Measurements from ENCODE around the gene ADAM10. TPM values are rescaled to one million over a fixed set of nuclear protein-coding genes. Genes with fewer than 3 reads are reported as not detected.

ADAM10 gene
- total and polyA plus RNA-seq, 2 of the 8 experiments (the other 6 are each of a cell fraction or from before 2014, with no cell fraction given), result 46.5 to 163 TPM

DNA sequence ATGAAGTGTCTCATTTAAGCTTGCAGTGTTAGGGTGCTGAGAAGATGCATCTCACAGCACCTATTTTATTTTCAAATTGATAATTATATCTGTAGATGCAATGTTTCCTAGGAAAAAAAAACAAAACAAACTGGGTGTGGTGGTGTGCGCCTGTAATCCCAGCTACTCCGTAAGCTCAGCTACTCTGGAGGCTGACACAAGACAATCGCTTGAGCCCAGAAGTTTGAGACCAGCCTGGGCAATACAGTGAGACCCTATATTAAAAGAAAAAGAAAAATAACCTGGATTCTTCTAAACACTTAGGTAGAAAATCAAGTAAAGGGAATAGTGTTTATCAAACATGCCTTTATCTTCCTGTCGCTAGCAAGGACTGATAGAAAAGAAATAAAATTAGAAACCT lies 23.5 kb upstream of the ADAM10 start:
- H3K9ac ChIP-seq (replicated peaks in 1 of 4; ENCODE audit: extremely low read depth in 1 of 4, low read depth in 3 of 4, low read length in 3 of 4), result no peak overlapping the region
- 89% methylated on average over 4 of the region's 4 CpGs; no CpG with 5 or more reads in 1 of the 2 experiments for WGBS, 2 experiments (ENCODE audit: extremely low coverage in 1 of 2, insufficient coverage in 1 of 2, insufficient read length in 1 of 2, insufficient replicate concordance in 2 of 2, low coverage in 1 of 2, low lambda C conversion rate in 2 of 2, missing lambda C conversion rate in 1 of 2)
- TF ChIP-seq RNF2 (IDR thresholded peaks at IDR 0.05; ENCODE audit: borderline replicate concordance, low read depth, low read length, missing control alignments, poor library complexity, severe bottlenecking) (no peak), CREB1 (IDR thresholded peaks at IDR 0.05) (no peak), POLR2A (IDR thresholded peaks at IDR 0.05; ENCODE audit: control extremely low read depth in 1 of 2, low read depth in 2 of 2, low read length in 2 of 2) (no peak), TAF7 (optimal IDR thresholded peaks at IDR 0.05; ENCODE audit: borderline replicate concordance, low read depth, low read length) (no peak), NANOG (IDR thresholded peaks at IDR 0.05; ENCODE audit: insufficient read depth, low read depth, low read length, poor library complexity, severe bottlenecking) (no peak), ZNF274 (IDR thresholded peaks at IDR 0.05; ENCODE audit: borderline replicate concordance, extremely low read depth, low read length) (no peak), TCF12 (IDR thresholded peaks at IDR 0.05; ENCODE audit: low read depth, low read length) (no peak), TAF1 (IDR thresholded peaks at IDR 0.05; ENCODE audit: low read depth, low read length) (no peak)

More for the DNA sequence above, 23.5 kb upstream of the ADAM10 start:
- Histone ChIP-seq H3K4me1 (replicated peaks in 1 of 4; ENCODE audit: control insufficient read depth in 3 of 4, insufficient read depth in 4 of 4, low read length in 3 of 4) (peaks cover 0 to 2% (median 0%) of the 10 kb centered on the region in 4 experiments; a peak in 2 of 7 replicates), H3K27me3 (replicated peaks in 1 of 4; ENCODE audit: control insufficient read depth in 3 of 4, extremely low read depth in 1 of 4, insufficient read depth in 3 of 4, low read length in 3 of 4) (no peaks in the 10 kb centered on the region), H2AFZ (ENCODE audit: low read length) (no peak overlapping the region), H4K5ac (ENCODE audit: insufficient read length, low read depth, low read length) (no peak overlapping the region), H2BK12ac (ENCODE audit: low read depth, low read length) (no peak overlapping the region), H3K14ac (ENCODE audit: insufficient read length) (no peak overlapping the region), H4K20me1 (replicated peaks in 1 of 2; ENCODE audit: control insufficient read depth in 1 of 2, insufficient read depth in 2 of 2, low read length in 2 of 2) (peaks cover 0 to 1% of the 10 kb centered on the region in 2 experiments), H3K23ac (ENCODE audit: insufficient read length) (no peak overlapping the region), H4K91ac (replicated peaks; ENCODE audit: insufficient read length, low read length) (no peak overlapping the region), H3K36me3 (ENCODE audit: control insufficient read depth in 2 of 4, insufficient read depth in 4 of 4, low read length in 3 of 4) (no peaks in the 10 kb centered on the region), H2BK5ac (ENCODE audit: low read depth, low read length) (no peak overlapping the region), H2AK5ac (ENCODE audit: low read depth, low read length) (no peak overlapping the region), H3K79me2 (ENCODE audit: control insufficient read depth in 1 of 2, insufficient read depth in 2 of 2, low read length in 2 of 2) (peaks cover 0 to 50% of the 10 kb centered on the region in 2 experiments; a peak in 2 of 4 replicates), H2BK120ac (replicated peaks; ENCODE audit: low read depth, low read length) (no peak overlapping the region), H3K56ac (replicated peaks; ENCODE audit: insufficient read length, low read depth, low read length) (no peak overlapping the region), H2BK15ac (ENCODE audit: low read length) (no peak overlapping the region), H3K18ac (ENCODE audit: extremely low read depth, low read length) (no peak overlapping the region), H2BK20ac (ENCODE audit: low read length) (no peak overlapping the region), H3K79me1 (ENCODE audit: low read depth, low read length) (peaks cover 3% of the 10 kb centered on the region; the same call in 1 of the 2 replicates), H3K4ac (replicated peaks; ENCODE audit: insufficient read length, low read depth, low read length) (no peak overlapping the region), H4K8ac (ENCODE audit: extremely low read depth, insufficient read depth, low read length) (no peak overlapping the region), H3K27ac (ENCODE audit: low read depth, low read length) (no peak overlapping the region), H3K23me2 (ENCODE audit: low read depth, low read length) (peaks cover 8% of the 10 kb centered on the region; the same call in 1 of the 2 replicates), H3K4me2 (ENCODE audit: insufficient read depth in 1 of 2, low read depth in 2 of 2, low read length in 2 of 2) (peak overlapping the region; percentile 91 to 98), H3K4me3 (ENCODE audit: extremely low read depth in 1 of 4, insufficient read depth in 2 of 4, low read depth in 3 of 4, low read length in 4 of 4) (peak overlapping the region; percentile 7 to 90 (median 87); a peak in 4 of 8 replicates), H3K9me3 (ENCODE audit: insufficient read depth in 2 of 2, low read depth in 1 of 2, low read length in 1 of 2) (no peaks in the 10 kb centered on the region)
- no peak for FAIRE-seq
- POLR2A ChIA-PET (ENCODE audit: partially characterized antibody), result no interaction called here
- DNase-seq (ENCODE audit: low read depth in 1 of 2, low spot score in 2 of 2), result peak in 1 of 2 experiments; percentile 11
- CTCF ChIA-PET (ENCODE audit: partially characterized antibody), result interaction anchor here (0.6 to 2.0 kb wide), 5 partner anchors 17 to 545 kb away, joined by 3 to 5 read pairs (median 4); no protein-coding TSS in a partner anchor

Data from H1 (cell line).